ENCODE results near the gene XYLT1.
A peak's percentile ranks its signal among the peaks of the same experiment; 100 is the strongest.

Gene XYLT1

DNA sequence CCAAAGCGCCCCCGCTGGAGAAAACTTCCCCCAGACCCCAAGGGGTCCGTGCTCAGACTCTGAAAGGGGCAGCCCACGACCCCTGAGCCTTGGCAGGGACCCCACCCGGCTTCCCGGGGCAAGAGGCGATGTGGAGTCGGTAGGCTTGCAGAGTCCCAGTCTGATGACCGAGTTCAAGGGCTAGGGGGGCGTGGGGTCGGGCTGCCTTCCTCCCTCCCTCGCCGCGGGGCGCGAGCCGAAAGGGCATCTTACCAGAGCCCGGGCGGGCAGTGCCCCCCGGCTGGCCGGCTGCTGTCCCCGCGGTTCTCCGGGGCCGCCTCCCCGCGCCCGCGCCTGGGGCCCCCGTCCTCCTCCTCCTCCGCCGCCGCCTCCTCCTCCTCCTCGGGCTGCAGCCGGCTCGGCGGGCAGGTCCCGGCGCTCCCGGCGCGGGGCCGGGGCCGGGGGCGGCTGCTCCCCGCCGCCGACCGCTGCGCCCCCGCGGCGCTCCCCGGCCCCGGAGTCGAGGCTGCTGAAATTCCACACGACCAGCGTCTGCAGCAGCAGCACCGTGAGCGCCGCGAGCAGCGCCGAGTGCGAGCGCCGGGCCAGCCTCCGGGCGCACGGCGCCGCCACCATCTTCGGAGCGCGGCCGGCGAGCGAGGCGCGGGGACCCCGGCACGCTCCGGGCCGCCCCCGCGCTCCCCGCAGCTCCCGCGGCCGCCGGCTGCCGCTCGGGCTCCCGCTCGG is 415 bp downstream of the XYLT1 start:
- Histone ChIP-seq H3K27me3 (ENCODE audit: control insufficient read depth, low read length) (peaks cover 22% of the 10 kb centered on the region), H3K4me3 (ENCODE audit: low read length) (peak overlapping the region; percentile 91), H3K9me2 (replicated peaks; ENCODE audit: control insufficient read depth, low read length) (no peaks in the 10 kb centered on the region), H3K9me3 (ENCODE audit: control insufficient read depth, insufficient read depth, low read length) (no peaks in the 10 kb centered on the region), H3K79me2 (ENCODE audit: control insufficient read depth, low read length) (peaks cover 48% of the 10 kb centered on the region), H3K4me1 (ENCODE audit: control insufficient read depth, low read length) (peaks cover 59% of the 10 kb centered on the region), H3K36me3 (ENCODE audit: control insufficient read depth, low read length) (peaks cover 14% of the 10 kb centered on the region), H3K27ac (ENCODE audit: low read depth, low read length) (peak overlapping the region; percentile 37; the same call in 1 of the 2 replicates), H4K20me1 (ENCODE audit: control insufficient read depth, insufficient read depth, low read depth, low read length) (no peaks in the 10 kb centered on the region), H3F3A (ENCODE audit: control insufficient read depth, insufficient read depth) (peaks cover 11% of the 10 kb centered on the region; the same call in 1 of the 2 replicates), H3K4me2 (ENCODE audit: low read length) (peak overlapping the region; percentile 96)
- TF ChIP-seq CTCF (IDR thresholded peaks at IDR 0.05; ENCODE audit: low read depth, low read length, poor library complexity, severe bottlenecking) (no peak), EZH2phosphoT487 (IDR thresholded peaks at IDR 0.05; ENCODE audit: borderline replicate concordance, low read length) (no peak)

DNA sequence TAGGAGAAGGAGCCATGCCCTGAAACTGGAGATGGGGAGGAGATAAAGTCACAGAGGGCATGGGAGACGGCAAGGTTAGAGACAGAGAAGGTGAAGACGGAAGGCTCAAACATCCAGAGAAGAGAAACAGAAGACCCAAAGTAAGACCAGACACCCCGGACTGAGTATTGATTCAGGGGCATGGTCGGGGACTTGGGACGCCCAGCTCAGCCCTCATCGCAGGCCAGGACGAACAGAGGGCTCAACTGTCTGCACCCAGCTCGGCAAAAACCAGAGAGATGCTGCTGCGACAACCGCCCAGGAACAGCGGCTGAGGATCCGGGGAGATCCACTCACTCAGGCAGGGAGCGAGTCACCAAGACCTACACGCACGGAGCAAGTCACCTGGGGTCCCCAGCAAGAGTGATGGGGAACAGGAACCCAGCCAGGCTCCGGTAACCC is 999 bp downstream of the XYLT1 start:
- no peaks in the 10 kb centered on the region for H4K20me1 ChIP-seq (ENCODE audit: control insufficient read depth, insufficient read depth, low read depth, low read length)

DNA sequence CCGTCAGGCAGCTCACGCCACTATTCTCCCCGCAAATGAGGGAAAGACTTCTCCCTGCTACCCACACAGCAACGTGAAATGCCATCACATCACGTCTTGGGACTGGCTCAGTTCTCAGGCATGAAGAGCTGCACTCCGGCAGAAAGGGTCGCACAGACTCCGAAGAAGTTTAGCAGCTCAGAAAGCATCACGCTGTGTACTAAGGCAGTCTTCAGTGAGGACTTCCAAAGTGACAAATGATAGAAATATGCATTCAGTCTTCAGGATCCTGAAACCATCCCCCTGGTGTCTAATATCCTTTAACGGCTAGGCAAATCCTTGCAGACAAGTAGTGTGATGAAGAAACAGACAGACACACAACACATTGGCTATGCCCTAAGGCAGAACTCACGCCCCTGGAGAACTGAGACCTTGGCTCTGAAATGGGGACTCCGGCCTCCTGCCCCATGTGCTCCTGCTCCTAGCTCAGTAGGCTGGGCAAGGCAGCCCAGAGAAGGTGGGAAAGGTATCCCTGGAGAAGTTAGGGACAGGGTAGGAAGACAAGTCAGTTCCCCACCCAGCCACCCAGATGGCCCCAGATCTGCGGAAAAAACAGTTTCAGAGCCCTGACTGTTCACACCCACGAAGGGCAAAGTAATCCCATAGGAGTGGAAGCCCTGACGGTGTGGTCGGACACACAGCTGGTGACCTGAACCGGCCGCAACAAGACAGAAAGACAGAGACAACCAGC is 1.6 kb downstream of the XYLT1 start:
- H3K4me2 ChIP-seq (ENCODE audit: low read length) = peak overlapping the region; percentile 96
- peaks cover 58% of the 10 kb centered on the region for H3K79me2 ChIP-seq (ENCODE audit: control insufficient read depth, low read length)
- peaks cover 11% of the 10 kb centered on the region; the same call in 1 of the 2 replicates for H3F3A ChIP-seq (ENCODE audit: control insufficient read depth, insufficient read depth)
- no peaks in the 10 kb centered on the region for H4K20me1 ChIP-seq (ENCODE audit: control insufficient read depth, insufficient read depth, low read depth, low read length)
- H3K27me3 ChIP-seq (ENCODE audit: control insufficient read depth, low read length) = peaks cover 11% of the 10 kb centered on the region
- peak overlapping the region; percentile 37 for H3K27ac ChIP-seq (ENCODE audit: low read depth, low read length)
- H3K9me2 ChIP-seq (replicated peaks; ENCODE audit: control insufficient read depth, low read length) = no peaks in the 10 kb centered on the region
- no peak for TF ChIP-seq CTCF (IDR thresholded peaks at IDR 0.05; ENCODE audit: low read depth, low read length, poor library complexity, severe bottlenecking)
- TF ChIP-seq EZH2phosphoT487 (IDR thresholded peaks at IDR 0.05; ENCODE audit: borderline replicate concordance, low read length) = no peak
- H3K9me3 ChIP-seq (ENCODE audit: control insufficient read depth, insufficient read depth, low read length) = no peaks in the 10 kb centered on the region
- peak overlapping the region; percentile 91 for H3K4me3 ChIP-seq (ENCODE audit: low read length)
- H3K4me1 ChIP-seq (ENCODE audit: control insufficient read depth, low read length) = peaks cover 59% of the 10 kb centered on the region
- peaks cover 14% of the 10 kb centered on the region for H3K36me3 ChIP-seq (ENCODE audit: control insufficient read depth, low read length)

More for the DNA sequence above, 999 bp downstream of the XYLT1 start:
- peak overlapping the region; percentile 91 for H3K4me3 ChIP-seq (ENCODE audit: low read length)
- peaks cover 11% of the 10 kb centered on the region; the same call in 1 of the 2 replicates for H3F3A ChIP-seq (ENCODE audit: control insufficient read depth, insufficient read depth)
- H3K4me1 ChIP-seq (ENCODE audit: control insufficient read depth, low read length) = peaks cover 59% of the 10 kb centered on the region
- H3K4me2 ChIP-seq (ENCODE audit: low read length) = peak overlapping the region; percentile 96
- H3K79me2 ChIP-seq (ENCODE audit: control insufficient read depth, low read length) = peaks cover 52% of the 10 kb centered on the region
- no peak for TF ChIP-seq EZH2phosphoT487 (IDR thresholded peaks at IDR 0.05; ENCODE audit: borderline replicate concordance, low read length)
- TF ChIP-seq CTCF (IDR thresholded peaks at IDR 0.05; ENCODE audit: low read depth, low read length, poor library complexity, severe bottlenecking) = no peak
- H3K27me3 ChIP-seq (ENCODE audit: control insufficient read depth, low read length) = peaks cover 16% of the 10 kb centered on the region
- H3K9me2 ChIP-seq (replicated peaks; ENCODE audit: control insufficient read depth, low read length) = no peaks in the 10 kb centered on the region
- H3K9me3 ChIP-seq (ENCODE audit: control insufficient read depth, insufficient read depth, low read length) = no peaks in the 10 kb centered on the region
- H3K27ac ChIP-seq (ENCODE audit: low read depth, low read length) = peak overlapping the region; percentile 37
- peaks cover 14% of the 10 kb centered on the region for H3K36me3 ChIP-seq (ENCODE audit: control insufficient read depth, low read length)

Data from DOHH2 (cell line).